GM12878 (cell line): ENCODE data around the gene LRRC3. TPM values are rescaled to one million over a fixed set of nuclear protein-coding genes. Genes with fewer than 3 reads are reported as not detected.

Source experiments
- ATAC-seq: fragments of 200-7000 bp; cut with Tn5 transposase; 3 replicates; pipeline ENCODE4 v1.9.1; 2020; ENCODE audit warnings: mild to moderate bottlenecking, moderate library complexity
- BruUV-seq: library from RNA; stranded (reverse); fragments of 400-500 nt; replicated peaks from 2 replicates; lab custom pipeline; 2021; lab: Mats Ljungman, UMichigan
- CTCF ChIA-PET: fragments of 300-600 bp; sonication (Branson Sonifier 250); formaldehyde crosslinking; extraction: SDS; loops from one replicate; lab custom pipeline; 2021; ENCODE audit warnings: inconsistent platforms; lab: Yijun Ruan, JAX
- POLR2A ChIA-PET: fragments of 350-600 bp; formaldehyde crosslinking; extraction: SDS; loops from one replicate; lab custom pipeline; 2021; ENCODE audit warnings: inconsistent platforms; lab: Charles Lee
- RAD21 ChIA-PET: fragments of 300-600 bp; sonication (Branson Sonifier 250); formaldehyde crosslinking; loops from one replicate; lab custom pipeline; 2023; ENCODE audit warnings: antibody characterized with exemption; ENCODE audit not compliant: unreplicated experiment; lab: Charles Lee
- SMC1A ChIA-PET: fragments of 300-600 bp; sonication (Branson Sonifier 250); formaldehyde crosslinking; loops from one replicate; lab custom pipeline; 2023; ENCODE audit not compliant: unreplicated experiment, uncharacterized antibody; lab: Charles Lee
- DNase-seq: peaks from one replicate; pipeline ENCODE4 v3.0.0-alpha.2; 2011; ENCODE audit warnings: low read depth, low spot score
- FAIRE-seq: peaks from 3 replicates; lab custom pipeline; 2011; peaks lifted over from hg19 to GRCh38; lab: Jason Lieb, UNC
- H2AFZ ChIP-seq: 2 replicates; pipeline ENCODE4 v1.6.0; 2011; ENCODE audit warnings: low read depth, low read length, control low read depth; ENCODE audit not compliant: control insufficient read depth
- H3K27ac ChIP-seq: 2 replicates; pipeline ENCODE4 v1.5.1; 2011; ENCODE audit warnings: control low read depth; ENCODE audit not compliant: control insufficient read depth, insufficient read depth
- H3K27me3 ChIP-seq, 2 experiments: replicated peaks in 1 of 2; 2 replicates each; pipeline versions ENCODE4 v1.6.0 to v1.6.1; 2011; ENCODE audit warnings: low read length in 1 of 2; ENCODE audit not compliant: control insufficient read depth in 2 of 2, insufficient read depth in 2 of 2
- H3K36me3 ChIP-seq, 2 experiments: 2 replicates each; pipeline ENCODE4 v1.5.1; 2011; ENCODE audit warnings: low read length in 1 of 2; ENCODE audit not compliant: control insufficient read depth in 2 of 2, insufficient read depth in 2 of 2
- H3K4me1 ChIP-seq: 2 replicates; pipeline ENCODE4 v1.6.1; 2011; ENCODE audit warnings: mild to moderate bottlenecking, low read length, moderate library complexity, mixed read lengths; ENCODE audit not compliant: control insufficient read depth, insufficient read depth
- H3K4me2 ChIP-seq: 2 replicates; pipeline ENCODE4 v1.6.0; 2011; ENCODE audit warnings: control low read depth; ENCODE audit not compliant: control insufficient read depth, insufficient read depth
- H3K4me3 ChIP-seq: fragments of 200-600 bp; sonication (generic); 2 replicates; pipeline ENCODE4 v1.5.1; 2016
- H3K79me2 ChIP-seq: 2 replicates; pipeline ENCODE4 v1.6.0; 2011; ENCODE audit warnings: low read length; ENCODE audit not compliant: control insufficient read depth, insufficient read depth
- H3K9ac ChIP-seq: 2 replicates; pipeline ENCODE4 v1.8.0; 2011; ENCODE audit warnings: low read length, control low read depth, mixed read lengths; ENCODE audit not compliant: control insufficient read depth, insufficient read depth
- H3K9me3 ChIP-seq: replicated peaks from 3 replicates; pipeline ENCODE4 v1.5.1; 2011; ENCODE audit warnings: mild to moderate bottlenecking, low read length; ENCODE audit not compliant: control insufficient read depth, insufficient read depth
- H4K20me1 ChIP-seq: 2 replicates; pipeline ENCODE4 v1.6.0; 2011; ENCODE audit not compliant: control insufficient read depth, insufficient read depth
- CEBPB ChIP-seq, 2 experiments: fragments of 150-350 bp in 1 of 2; IDR thresholded peaks; 2 replicates each; pipeline ENCODE4 v1.6.1; 2012 to 2014; ENCODE audit warnings: low read depth in 2 of 2, low read length in 2 of 2, borderline replicate concordance in 1 of 2, inconsistent platforms in 1 of 2
- ESRRA ChIP-seq: IDR thresholded peaks from 2 replicates; pipeline ENCODE4 v1.6.1; 2012; ENCODE audit warnings: mild to moderate bottlenecking, low read length, improper control_type of control experiment
- FOXK2 ChIP-seq: fragments of 450-650 bp; IDR thresholded peaks from 2 replicates; pipeline ENCODE4 v1.6.1; 2017; ENCODE audit warnings: mild to moderate bottlenecking, moderate library complexity
- JUNB ChIP-seq: IDR thresholded peaks from 2 replicates; pipeline ENCODE4 v1.6.1; 2016; ENCODE audit warnings: antibody characterized with exemption, mild to moderate bottlenecking
- LARP7 ChIP-seq: fragments of 450-650 bp; IDR thresholded peaks from 2 replicates; pipeline ENCODE4 v1.6.1; 2017; ENCODE audit warnings: mild to moderate bottlenecking
- NFXL1 ChIP-seq: fragments of 450-650 bp; IDR thresholded peaks from 2 replicates; pipeline ENCODE4 v1.6.1; 2017; ENCODE audit warnings: antibody characterized with exemption, mild to moderate bottlenecking, borderline replicate concordance
- PAX8 ChIP-seq: fragments of 450-650 bp; IDR thresholded peaks from 2 replicates; pipeline ENCODE4 v1.6.1; 2017; ENCODE audit warnings: mild to moderate bottlenecking, moderate library complexity
- RAD51 ChIP-seq: fragments of 450-650 bp; IDR thresholded peaks from 2 replicates; pipeline ENCODE4 v1.6.1; 2016; ENCODE audit warnings: moderate library complexity, mild to moderate bottlenecking, inconsistent platforms
- RUNX3 ChIP-seq: IDR thresholded peaks from 2 replicates; pipeline ENCODE4 v1.6.1; 2012; ENCODE audit warnings: low read length, inconsistent platforms
- SIN3A ChIP-seq: IDR thresholded peaks from 2 replicates; pipeline ENCODE4 v1.6.1; 2012; ENCODE audit warnings: low read depth, low read length, improper control_type of control experiment
- TARDBP ChIP-seq: IDR thresholded peaks from 2 replicates; pipeline ENCODE4 v1.6.1; 2016; ENCODE audit warnings: borderline replicate concordance
- ZNF217 ChIP-seq: fragments of 450-650 bp; IDR thresholded peaks from 2 replicates; pipeline ENCODE4 v1.6.1; 2017; ENCODE audit warnings: antibody characterized with exemption, mild to moderate bottlenecking
- WGBS: methylation state at CpG from one replicate; pipeline ENCODE4 v1.1.6; 2016; ENCODE audit warnings: low lambda C conversion rate; ENCODE audit not compliant: insufficient replicate concordance, insufficient coverage; ENCODE audit errors: missing lambda C conversion rate; 5-methylcytosine and 5-hydroxymethylcytosine counted together
- in situ Hi-C: fragments of 300-500 bp; cut with MboI; formaldehyde crosslinking; loops from 9 replicates; pipeline ENCODE4 v1.14.3; 2018; ENCODE audit warnings: mixed read lengths
- intact Hi-C: fragments of 100-400 bp; cut with micrococcal nuclease; formaldehyde crosslinking; loops from one replicate; pipeline ENCODE4 v1.14.2; 2022; ENCODE audit not compliant: unreplicated experiment
- polyA plus RNA-seq, 11 experiments: library from polyadenylated mRNA; depleted of rRNA in 4 of 11; unstranded in 6 of 11; stranded (reverse) in 5 of 11; fragments of >200 nt; fragmentation: Nextera tagmentation in 4 of 11; fragmentation: Illumina TruSeq in 1 of 11; extraction: Ambion mirVana in 4 of 11; extraction: Trizol in 1 of 11; gene quantifications; 1 replicate in 1 of 11; 2 replicates in 10 of 11; pipeline versions ENCODE4 v1.2.1 to v1.2.3, GENCODE V29; 2011 to 2016; ENCODE audit warnings: inconsistent platforms in 2 of 11, missing spikeins in 2 of 11, low read depth in 1 of 11
- total RNA-seq, 4 experiments: library from RNA; depleted of rRNA in 3 of 4; stranded (reverse); fragments of >200 nt in 3 of 4; fragmentation: Illumina TruSeq in 1 of 4; extraction: Trizol in 1 of 4; gene quantifications; 2 replicates each; pipeline versions ENCODE4 v1.2.1 to v1.2.3, GENCODE V29; 2013 to 2021
- TF ChIP-seq, protein P1 (sequence below): fragments of 450-650 bp; conservative IDR thresholded peaks from 2 replicates; pipeline ENCODE4 v1.6.1; 2017; ENCODE audit warnings: mild to moderate bottlenecking, moderate library complexity
- TF ChIP-seq, protein P2 (sequence below): IDR thresholded peaks from 2 replicates; pipeline ENCODE4 v1.6.1; 2011; ENCODE audit warnings: low read depth, mild to moderate bottlenecking, low read length, moderate library complexity, borderline replicate concordance; ENCODE audit errors: extremely low read depth
- TF ChIP-seq, protein P3 (sequence below): fragments of 450-650 bp; IDR thresholded peaks from 2 replicates; pipeline ENCODE4 v1.6.1; 2017; ENCODE audit warnings: low read depth, mild to moderate bottlenecking, moderate library complexity
- TF ChIP-seq, protein P4 (sequence below): fragments of 450-650 bp; IDR thresholded peaks from 2 replicates; pipeline ENCODE4 v1.6.1; 2016; ENCODE audit warnings: mild to moderate bottlenecking, moderate library complexity, borderline replicate concordance

LRRC3 gene
- total and polyA plus RNA-seq, 10 of the 15 experiments (the other 5 are each of a cell fraction or from before 2014, with no cell fraction given): 0.02 to 0.31 (median 0.09) TPM; not detected in 1

DNA sequence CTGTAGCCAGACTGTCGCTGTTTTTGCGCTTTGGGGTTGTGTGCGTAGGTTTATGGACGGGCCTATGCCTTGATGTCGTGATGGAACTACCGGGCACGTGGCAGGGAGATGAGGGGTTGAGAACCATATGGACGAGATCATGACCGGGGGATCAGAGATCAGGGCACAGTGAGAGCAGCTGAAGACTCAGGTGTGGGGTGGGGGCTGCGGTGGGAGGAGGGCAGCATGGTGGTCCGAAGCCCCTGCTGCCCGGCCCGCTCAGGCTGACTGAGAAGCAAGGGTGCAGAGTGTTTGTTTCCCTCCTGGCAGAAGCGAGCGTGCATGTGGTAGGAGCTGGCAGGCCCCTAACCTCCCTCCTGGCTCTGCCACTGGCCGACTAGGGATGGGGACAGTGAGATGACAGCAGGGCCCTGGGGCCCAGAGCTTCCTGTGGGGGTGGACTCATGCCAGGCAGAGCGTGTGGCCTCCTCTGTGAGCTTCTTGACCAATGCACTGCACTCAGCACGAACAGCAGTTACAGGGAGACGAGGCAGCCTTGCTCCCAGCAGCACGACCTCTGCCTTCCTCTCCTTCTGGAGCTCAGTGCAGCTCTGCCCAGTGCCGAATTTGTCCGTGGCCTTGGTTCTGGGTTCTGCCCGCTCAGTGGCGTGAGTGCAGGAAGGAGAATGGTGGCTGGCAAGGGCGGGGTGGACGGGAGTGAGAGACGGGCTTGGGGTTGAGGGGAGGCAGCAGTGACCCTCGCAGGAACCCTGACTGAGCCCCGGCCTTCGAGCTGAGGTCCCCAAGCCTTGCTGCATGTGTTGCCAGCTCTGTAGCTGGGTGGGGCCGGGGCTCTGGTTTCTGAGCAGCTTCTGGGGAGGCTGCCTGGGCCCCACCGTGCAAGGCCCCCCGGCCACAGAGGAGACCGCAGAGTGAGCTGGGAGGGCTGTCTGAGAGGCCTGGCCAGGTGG lies 22.2 kb upstream of the LRRC3 start:
- no peaks in the 10 kb centered on the region for H3K36me3 ChIP-seq
- ChIA-PET RAD21 (no interaction called here), CTCF (no interaction called here), POLR2A (no interaction called here), SMC1A (interaction anchor here (0.7 kb wide), 1 partner anchor 8 kb away, joined by 3 read pairs; no protein-coding TSS in a partner anchor)
- H3K4me3 ChIP-seq: no peak overlapping the region
- no peak overlapping the region for H3K4me2 ChIP-seq
- no peaks in the 10 kb centered on the region for H3K27me3 ChIP-seq
- in situ Hi-C loops (no loop called here), intact Hi-C loops (no loop called here)
- H3K9me3 ChIP-seq: peaks cover 1% of the 10 kb centered on the region; the same call in 1 of the 3 replicates
- H3K27ac ChIP-seq: no peak overlapping the region
- no TSS peak for BruUV-seq
- no peak overlapping the region for H3K9ac ChIP-seq
- no peaks in the 10 kb centered on the region for H3K79me2 ChIP-seq
- no peak overlapping the region for H2AFZ ChIP-seq
- ATAC-seq: no peak
- DNase-seq: no peak
- 64% methylated on average over 34 of the region's 34 CpGs for WGBS
- FAIRE-seq: no peak
- H3K4me1 ChIP-seq: no peaks in the 10 kb centered on the region
- H4K20me1 ChIP-seq: no peaks in the 10 kb centered on the region
- TF ChIP-seq TARDBP: no peak
- TF ChIP-seq, protein P1, sequence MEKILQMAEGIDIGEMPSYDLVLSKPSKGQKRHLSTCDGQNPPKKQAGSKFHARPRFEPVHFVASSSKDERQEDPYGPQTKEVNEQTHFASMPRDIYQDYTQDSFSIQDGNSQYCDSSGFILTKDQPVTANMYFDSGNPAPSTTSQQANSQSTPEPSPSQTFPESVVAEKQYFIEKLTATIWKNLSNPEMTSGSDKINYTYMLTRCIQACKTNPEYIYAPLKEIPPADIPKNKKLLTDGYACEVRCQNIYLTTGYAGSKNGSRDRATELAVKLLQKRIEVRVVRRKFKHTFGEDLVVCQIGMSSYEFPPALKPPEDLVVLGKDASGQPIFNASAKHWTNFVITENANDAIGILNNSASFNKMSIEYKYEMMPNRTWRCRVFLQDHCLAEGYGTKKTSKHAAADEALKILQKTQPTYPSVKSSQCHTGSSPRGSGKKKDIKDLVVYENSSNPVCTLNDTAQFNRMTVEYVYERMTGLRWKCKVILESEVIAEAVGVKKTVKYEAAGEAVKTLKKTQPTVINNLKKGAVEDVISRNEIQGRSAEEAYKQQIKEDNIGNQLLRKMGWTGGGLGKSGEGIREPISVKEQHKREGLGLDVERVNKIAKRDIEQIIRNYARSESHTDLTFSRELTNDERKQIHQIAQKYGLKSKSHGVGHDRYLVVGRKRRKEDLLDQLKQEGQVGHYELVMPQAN: no peak
- TF ChIP-seq, protein P2, sequence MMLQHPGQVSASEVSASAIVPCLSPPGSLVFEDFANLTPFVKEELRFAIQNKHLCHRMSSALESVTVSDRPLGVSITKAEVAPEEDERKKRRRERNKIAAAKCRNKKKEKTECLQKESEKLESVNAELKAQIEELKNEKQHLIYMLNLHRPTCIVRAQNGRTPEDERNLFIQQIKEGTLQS: no peak
- no peak for TF ChIP-seq ESRRA
- TF ChIP-seq ZNF217: no peak
- no peak for TF ChIP-seq FOXK2
- TF ChIP-seq LARP7: no peak
- TF ChIP-seq, protein P3, sequence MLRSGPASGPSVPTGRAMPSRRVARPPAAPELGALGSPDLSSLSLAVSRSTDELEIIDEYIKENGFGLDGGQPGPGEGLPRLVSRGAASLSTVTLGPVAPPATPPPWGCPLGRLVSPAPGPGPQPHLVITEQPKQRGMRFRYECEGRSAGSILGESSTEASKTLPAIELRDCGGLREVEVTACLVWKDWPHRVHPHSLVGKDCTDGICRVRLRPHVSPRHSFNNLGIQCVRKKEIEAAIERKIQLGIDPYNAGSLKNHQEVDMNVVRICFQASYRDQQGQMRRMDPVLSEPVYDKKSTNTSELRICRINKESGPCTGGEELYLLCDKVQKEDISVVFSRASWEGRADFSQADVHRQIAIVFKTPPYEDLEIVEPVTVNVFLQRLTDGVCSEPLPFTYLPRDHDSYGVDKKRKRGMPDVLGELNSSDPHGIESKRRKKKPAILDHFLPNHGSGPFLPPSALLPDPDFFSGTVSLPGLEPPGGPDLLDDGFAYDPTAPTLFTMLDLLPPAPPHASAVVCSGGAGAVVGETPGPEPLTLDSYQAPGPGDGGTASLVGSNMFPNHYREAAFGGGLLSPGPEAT: no peak
- no peak for TF ChIP-seq SIN3A
- TF ChIP-seq PAX8: no peak
- TF ChIP-seq CEBPB (IDR thresholded peaks at IDR 0.05; ENCODE audit: borderline replicate concordance in 1 of 2, low read depth in 2 of 2, low read length in 2 of 2): no peak
- TF ChIP-seq JUNB: no peak
- TF ChIP-seq NFXL1: no peak
- TF ChIP-seq, protein P4, sequence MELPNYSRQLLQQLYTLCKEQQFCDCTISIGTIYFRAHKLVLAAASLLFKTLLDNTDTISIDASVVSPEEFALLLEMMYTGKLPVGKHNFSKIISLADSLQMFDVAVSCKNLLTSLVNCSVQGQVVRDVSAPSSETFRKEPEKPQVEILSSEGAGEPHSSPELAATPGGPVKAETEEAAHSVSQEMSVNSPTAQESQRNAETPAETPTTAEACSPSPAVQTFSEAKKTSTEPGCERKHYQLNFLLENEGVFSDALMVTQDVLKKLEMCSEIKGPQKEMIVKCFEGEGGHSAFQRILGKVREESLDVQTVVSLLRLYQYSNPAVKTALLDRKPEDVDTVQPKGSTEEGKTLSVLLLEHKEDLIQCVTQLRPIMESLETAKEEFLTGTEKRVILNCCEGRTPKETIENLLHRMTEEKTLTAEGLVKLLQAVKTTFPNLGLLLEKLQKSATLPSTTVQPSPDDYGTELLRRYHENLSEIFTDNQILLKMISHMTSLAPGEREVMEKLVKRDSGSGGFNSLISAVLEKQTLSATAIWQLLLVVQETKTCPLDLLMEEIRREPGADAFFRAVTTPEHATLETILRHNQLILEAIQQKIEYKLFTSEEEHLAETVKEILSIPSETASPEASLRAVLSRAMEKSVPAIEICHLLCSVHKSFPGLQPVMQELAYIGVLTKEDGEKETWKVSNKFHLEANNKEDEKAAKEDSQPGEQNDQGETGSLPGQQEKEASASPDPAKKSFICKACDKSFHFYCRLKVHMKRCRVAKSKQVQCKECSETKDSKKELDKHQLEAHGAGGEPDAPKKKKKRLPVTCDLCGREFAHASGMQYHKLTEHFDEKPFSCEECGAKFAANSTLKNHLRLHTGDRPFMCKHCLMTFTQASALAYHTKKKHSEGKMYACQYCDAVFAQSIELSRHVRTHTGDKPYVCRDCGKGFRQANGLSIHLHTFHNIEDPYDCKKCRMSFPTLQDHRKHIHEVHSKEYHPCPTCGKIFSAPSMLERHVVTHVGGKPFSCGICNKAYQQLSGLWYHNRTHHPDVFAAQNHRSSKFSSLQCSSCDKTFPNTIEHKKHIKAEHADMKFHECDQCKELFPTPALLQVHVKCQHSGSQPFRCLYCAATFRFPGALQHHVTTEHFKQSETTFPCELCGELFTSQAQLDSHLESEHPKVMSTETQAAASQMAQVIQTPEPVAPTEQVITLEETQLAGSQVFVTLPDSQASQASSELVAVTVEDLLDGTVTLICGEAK: no peak
- no peak for TF ChIP-seq RUNX3
- no peak for TF ChIP-seq RAD51
